Activated CD8-positive, alpha-beta memory T cell treated with anti-CD3 and anti-CD28 coated beads for 48 hours (primary cell): Measurements from ENCODE around the gene CPLANE1.
"Not testable (repeated sequence)": the region's sequence is repeated elsewhere in the genome, so short reads cannot be mapped to it uniquely, and the experiment has no call there.

ENCODE experiments used
- DNase-seq, 3 experiments: peaks; one replicate each; pipeline ENCODE4 v3.0.0-alpha.2; 2020; ENCODE audit warnings: low read depth in 2 of 3, low spot score in 2 of 3

Gene CPLANE1

GRCh38 chr5:37208883-37209797 is 40.0 kb downstream of the CPLANE1 start:
- DNase-seq = no peak

GRCh38 chr5:37207802-37208201 is 41.4 kb downstream of the CPLANE1 start:
- no peak for DNase-seq

DNA sequence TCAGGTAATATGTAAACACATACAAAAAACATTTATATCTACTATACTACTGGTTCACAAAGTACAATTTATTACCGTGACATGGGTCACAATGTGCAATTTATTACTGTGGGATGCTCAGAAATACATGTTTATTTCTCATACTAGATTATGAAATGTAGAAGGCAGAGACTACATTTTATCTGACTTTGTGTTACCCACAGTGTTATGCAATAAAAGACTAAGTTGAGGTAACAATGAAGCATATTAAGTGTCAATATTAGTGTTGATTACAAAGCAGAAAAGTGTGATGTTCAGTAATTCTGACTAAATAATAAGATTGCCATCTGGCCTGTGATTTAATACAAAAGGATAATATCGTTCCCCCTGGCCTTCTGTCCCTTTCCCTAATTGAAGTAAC is 42.4 kb downstream of the CPLANE1 start:
- DNase-seq = no peak

- no peak for DNase-seq
Observed at GRCh38 chr5:37198842-37199241, 50.3 kb downstream of the CPLANE1 start.

DNA sequence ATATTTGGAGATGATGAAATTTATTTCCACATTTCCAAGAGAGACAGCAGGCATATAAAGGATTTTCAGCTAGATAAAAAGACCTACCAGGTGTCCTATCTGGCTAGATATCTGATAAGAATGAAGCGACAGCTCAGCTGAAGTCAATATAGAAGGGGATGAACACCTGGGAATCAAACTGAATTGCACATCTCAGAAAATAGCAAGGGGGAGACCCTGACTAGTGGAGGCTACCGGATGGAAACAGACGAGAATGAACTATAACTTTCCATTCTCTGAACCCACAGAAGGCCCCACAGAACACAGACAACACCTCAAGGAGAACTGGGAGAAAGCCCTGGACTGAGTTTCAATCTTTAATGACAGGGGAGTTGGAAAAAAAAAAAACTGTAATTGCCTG is 51.1 kb downstream of the CPLANE1 start:
- no peak for DNase-seq

- no peak for DNase-seq
Observed at GRCh38 chr5:37197340-37198050, 51.7 kb downstream of the CPLANE1 start.

- no peak for DNase-seq
Observed at GRCh38 chr5:37190592-37190991, 58.6 kb downstream of the CPLANE1 start.

GRCh38 chr5:37189355-37189754 is 59.8 kb downstream of the CPLANE1 start:
- no peak for DNase-seq

DNA sequence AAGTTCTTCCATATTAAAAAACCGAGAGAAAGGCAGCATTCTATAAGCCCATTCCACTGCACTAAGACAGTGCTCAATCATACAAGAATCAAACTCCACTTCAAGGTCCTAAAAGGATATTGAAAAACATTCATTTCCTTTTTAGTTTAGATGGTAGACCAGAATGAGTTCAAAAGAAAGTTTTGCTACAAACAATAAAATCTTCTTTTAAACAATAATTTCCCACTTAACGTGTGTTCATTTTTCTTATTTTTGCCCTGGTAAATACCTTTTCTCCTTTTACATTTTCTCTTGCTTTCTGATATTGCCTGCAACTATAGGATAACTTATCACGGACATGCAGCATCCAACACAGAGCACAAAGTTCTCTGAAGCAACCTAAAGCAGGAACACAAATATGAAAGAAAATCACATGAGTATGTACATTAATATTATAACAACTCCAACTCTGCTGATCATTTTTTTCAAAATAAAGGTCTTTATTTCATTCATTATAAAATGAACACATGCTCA is 61.7 kb downstream of the CPLANE1 start:
- DNase-seq = no peak

- no peak for DNase-seq
Observed at GRCh38 chr5:37184748-37185364, 64.3 kb downstream of the CPLANE1 start.

- DNase-seq = no peak
Observed at GRCh38 chr5:37182667-37183066, 66.5 kb downstream of the CPLANE1 start.

DNA sequence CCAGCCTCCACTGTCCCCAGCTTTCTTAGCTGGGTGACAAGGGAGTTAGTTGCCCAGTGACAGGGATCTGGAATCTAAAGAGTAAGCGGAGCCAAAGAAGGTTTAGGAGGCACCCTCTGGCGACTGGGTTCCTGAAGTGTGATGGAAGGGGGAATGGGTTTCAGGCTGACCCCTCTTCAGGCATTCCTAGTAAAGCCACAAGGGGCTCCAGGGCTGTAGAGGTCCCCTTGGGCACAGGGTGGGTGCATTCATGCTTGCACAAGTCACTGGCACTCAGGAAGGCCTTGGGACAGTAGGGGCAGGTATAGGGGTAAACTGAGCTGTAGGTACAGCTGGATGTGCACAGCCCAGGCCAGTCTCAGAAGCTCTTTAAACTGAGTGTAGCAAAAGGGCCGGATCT is 74.2 kb downstream of the CPLANE1 start:
- DNase-seq = no peak

GRCh38 chr5:37172957-37173356 is 76.2 kb downstream of the CPLANE1 start:
- DNase-seq = no peak

- no peak for DNase-seq
Observed at GRCh38 chr5:37170856-37171255, 78.3 kb downstream of the CPLANE1 start.

GRCh38 chr5:37166197-37166596 is 83.0 kb downstream of the CPLANE1 start:
- DNase-seq = no peak

DNA sequence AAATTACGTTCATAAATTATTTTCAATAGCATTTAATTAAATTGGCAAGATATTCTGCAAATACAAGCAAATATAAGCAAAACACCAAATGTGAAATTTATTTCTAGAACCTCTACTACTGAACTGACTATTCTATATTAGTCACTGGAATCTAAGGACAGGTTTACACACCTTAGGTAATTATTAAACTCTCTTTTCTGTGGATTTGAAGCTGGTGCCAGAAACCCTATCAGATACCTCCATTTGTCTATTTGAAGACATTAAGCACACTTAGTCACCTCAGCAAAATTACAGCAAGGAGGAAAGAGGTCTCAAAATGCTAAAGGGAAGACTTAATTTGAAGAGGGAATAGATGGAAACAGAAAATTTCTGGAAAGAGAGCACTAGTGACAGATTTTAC is 83.4 kb downstream of the CPLANE1 start:
- DNase-seq = no peak

DNA sequence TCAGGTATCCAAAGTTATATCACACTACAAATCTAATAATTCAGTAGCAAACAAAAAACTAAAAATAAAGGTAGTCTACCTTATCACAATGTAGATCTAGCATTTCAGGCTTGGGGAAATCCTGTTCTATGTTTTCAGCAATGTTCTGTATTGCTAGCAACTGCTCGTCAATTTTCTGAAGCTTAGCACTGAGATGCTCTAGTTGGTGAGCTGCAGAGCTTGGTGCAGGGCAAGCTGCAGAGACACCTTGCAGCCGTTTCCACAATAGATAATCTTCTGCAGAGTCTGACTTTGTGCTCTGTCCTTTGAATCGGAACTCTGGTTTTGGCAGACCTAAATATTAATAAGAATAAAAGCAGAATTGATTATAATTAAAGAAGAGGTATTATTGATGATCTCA is 95.5 kb downstream of the CPLANE1 start:
- no peak for DNase-seq

- DNase-seq = no peak
Observed at GRCh38 chr5:37146896-37147295, 102.3 kb downstream of the CPLANE1 start.

GRCh38 chr5:37136694-37137093 is 112.5 kb downstream of the CPLANE1 start:
- DNase-seq = no peak

DNA sequence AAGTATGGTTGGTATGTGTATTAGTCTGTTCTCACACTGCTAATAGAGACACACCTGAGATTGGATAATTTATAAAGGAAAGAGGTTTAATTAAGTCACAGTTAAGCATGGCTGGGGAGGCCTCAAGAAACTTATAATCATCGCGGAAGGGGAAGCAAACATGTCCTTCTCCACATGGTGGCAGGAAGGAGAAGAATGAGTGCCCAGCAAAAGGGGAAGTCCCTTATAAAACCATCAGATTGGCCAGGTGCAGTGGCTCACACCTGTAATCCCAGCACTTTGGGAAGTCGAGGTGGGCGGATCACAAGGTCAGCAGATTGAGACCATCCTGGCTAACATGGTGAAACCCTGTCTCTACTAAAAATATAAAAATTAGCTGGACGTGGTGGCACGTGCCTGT is 113.9 kb downstream of the CPLANE1 start:
- DNase-seq = not testable (repeated sequence)

- DNase-seq = no peak
Observed at GRCh38 chr5:37133939-37134338, 115.2 kb downstream of the CPLANE1 start.

DNA sequence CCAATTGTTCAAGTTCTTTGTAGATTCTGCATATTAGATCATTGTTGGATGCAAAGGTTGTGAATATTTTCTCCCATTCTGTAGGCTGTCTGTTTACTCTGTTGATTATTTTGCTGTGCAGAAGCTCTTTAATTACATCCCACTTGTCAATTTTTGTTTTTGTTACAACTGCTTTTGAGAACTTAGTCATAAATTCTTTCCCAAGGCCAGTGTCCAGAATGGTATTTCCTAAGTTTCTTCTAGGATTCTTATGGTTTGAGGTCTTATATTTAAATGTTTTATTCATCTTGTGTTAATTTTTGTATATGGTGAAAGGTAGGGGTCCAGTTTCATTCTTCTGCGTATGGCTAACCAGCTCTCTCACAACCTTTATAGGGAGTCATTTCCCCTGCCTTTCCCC is 116.5 kb downstream of the CPLANE1 start:
- DNase-seq = no peak
